B cell (primary cell): Measurements from ENCODE around the gene LMNTD2. TPM values are rescaled to one million over a fixed set of nuclear protein-coding genes. Genes with fewer than 3 reads are reported as not detected.

ENCODE experiments used
- ATAC-seq: fragments of 200-7000 bp; cut with Tn5 transposase; one replicate; pipeline ENCODE4 v1.10.0; 2021; ENCODE audit warnings: low read depth, mild to moderate bottlenecking, moderate number of reproducible peaks, moderate library complexity
- CTCF ChIA-PET: fragments of 350-600 bp; sonication (Branson Sonifier 250); formaldehyde crosslinking; loops from one replicate; lab custom pipeline; 2021; ENCODE audit warnings: antibody characterized with exemption, inconsistent platforms; lab: Charles Lee
- POLR2A ChIA-PET: fragments of 350-600 bp; sonication (Branson Sonifier 250); formaldehyde crosslinking; loops from one replicate; lab custom pipeline; 2021; ENCODE audit warnings: antibody characterized with exemption; lab: Charles Lee
- DNase-seq: peaks from one replicate; pipeline ENCODE4 v3.0.0; 2013
- H2AFZ ChIP-seq: 2 replicates; pipeline ENCODE4 v1.6.1; 2012; ENCODE audit warnings: mild to moderate bottlenecking, low read depth, low read length; ENCODE audit not compliant: insufficient read depth, poor library complexity, severe bottlenecking
- H3K27ac ChIP-seq, 2 donors: 1 replicate in 1 of 2; 2 replicates in 1 of 2; pipeline ENCODE4 v1.5.1; 2012 to 2013; ENCODE audit warnings: low read length in 2 of 2, mild to moderate bottlenecking in 2 of 2, moderate library complexity in 1 of 2
- H3K27me3 ChIP-seq, 4 experiments: fragments of 200-600 bp in 1 of 4; sonication (generic) in 1 of 4; replicated peaks in 1 of 4; 1 replicate in 2 of 4; 2 replicates in 2 of 4; pipeline versions ENCODE4 v1.6.1 to v1.7.0; 2013 to 2016; ENCODE audit warnings: low read length in 3 of 4, mild to moderate bottlenecking in 2 of 4, mixed read lengths in 1 of 4, moderate library complexity in 1 of 4; ENCODE audit not compliant: insufficient read depth in 4 of 4, control insufficient read depth in 3 of 4; ENCODE audit errors: control extremely low read depth in 1 of 4
- H3K36me3 ChIP-seq, 2 experiments: replicated peaks in 1 of 2; 1 replicate in 1 of 2; 2 replicates in 1 of 2; pipeline versions ENCODE4 v1.6.1 to v1.7.1; 2013; ENCODE audit warnings: low read length in 1 of 2; ENCODE audit not compliant: insufficient read depth in 2 of 2, control insufficient read depth in 1 of 2; ENCODE audit errors: control extremely low read depth in 1 of 2, extremely low read depth in 1 of 2
- H3K4me1 ChIP-seq, 2 donors: fragments of 200-600 bp in 1 of 2; sonication (generic) in 1 of 2; 1 replicate in 1 of 2; 2 replicates in 1 of 2; pipeline versions ENCODE4 v1.5.1 to v1.6.1; 2013 to 2017; ENCODE audit warnings: low read length in 2 of 2; ENCODE audit not compliant: control insufficient read depth in 2 of 2, insufficient read depth in 2 of 2
- H3K4me2 ChIP-seq: replicated peaks from 2 replicates; pipeline ENCODE3; 2012; ENCODE audit warnings: mild to moderate bottlenecking, low read depth, low read length; ENCODE audit not compliant: poor library complexity, severe bottlenecking
- H3K4me3 ChIP-seq, 5 experiments: fragments of 200-600 bp in 1 of 5; sonication (generic) in 1 of 5; 1 replicate in 3 of 5; 2 replicates in 2 of 5; pipeline versions ENCODE4 v1.5.1 to v1.7.0; 2011 to 2016; ENCODE audit warnings: low read length in 4 of 5, mild to moderate bottlenecking in 4 of 5, low read depth in 2 of 5, control low read depth in 1 of 5, moderate library complexity in 1 of 5; ENCODE audit not compliant: insufficient read depth in 1 of 5; ENCODE audit errors: control extremely low read depth in 1 of 5, extremely low read depth in 1 of 5
- H3K79me2 ChIP-seq: fragments of 200-600 bp; sonication (generic); one replicate; pipeline ENCODE4 v1.6.0; 2016; ENCODE audit warnings: low read length; ENCODE audit not compliant: control insufficient read depth, insufficient read depth
- H3K9ac ChIP-seq: fragments of 200-600 bp; sonication (generic); 2 replicates; pipeline ENCODE4 v1.6.1; 2017; ENCODE audit warnings: mild to moderate bottlenecking, low read length, moderate library complexity
- H3K9me3 ChIP-seq, 3 donors: one replicate each; pipeline versions ENCODE4 v1.6.1 to v1.7.1; 2013; ENCODE audit warnings: low read length in 2 of 3; ENCODE audit not compliant: control insufficient read depth in 2 of 3, insufficient read depth in 1 of 3; ENCODE audit errors: control extremely low read depth in 1 of 3
- H4K20me1 ChIP-seq: 2 replicates; pipeline ENCODE4 v1.6.0; 2012; ENCODE audit warnings: mild to moderate bottlenecking, low read length; ENCODE audit not compliant: insufficient read depth, control insufficient read depth, poor library complexity, severe bottlenecking
- H3K27ac Mint-ChIP-seq: one replicate; pipeline ENCODE4 v1.8.0; 2021; ENCODE audit warnings: mixed read lengths
- H3K27me3 Mint-ChIP-seq: one replicate; pipeline ENCODE4 v1.8.0; 2021; ENCODE audit warnings: mixed read lengths
- H3K4me1 Mint-ChIP-seq: one replicate; pipeline ENCODE4 v1.8.0; 2021; ENCODE audit warnings: mixed read lengths
- H3K4me3 Mint-ChIP-seq: one replicate; pipeline ENCODE4 v1.8.0; 2021; ENCODE audit warnings: mixed read lengths
- H3K9me3 Mint-ChIP-seq: one replicate; pipeline ENCODE4 v1.8.0; 2022; ENCODE audit warnings: mixed read lengths; ENCODE audit not compliant: insufficient read depth
- EZH2 ChIP-seq: IDR thresholded peaks from 2 replicates; pipeline ENCODE4 v1.6.1; 2012; ENCODE audit warnings: borderline replicate concordance, low read depth, mild to moderate bottlenecking, moderate library complexity, low read length; ENCODE audit not compliant: insufficient read depth, poor library complexity, severe bottlenecking
- WGBS: methylation state at CpG from one replicate; pipeline ENCODE4 v1.1.5; 2013; ENCODE audit warnings: missing lambda C conversion rate; ENCODE audit not compliant: insufficient coverage; 5-methylcytosine and 5-hydroxymethylcytosine counted together
- intact Hi-C: fragments of 100-400 bp; cut with micrococcal nuclease; formaldehyde crosslinking; loops from one replicate; pipeline ENCODE4 v1.10.0; 2022
- polyA plus RNA-seq: library from polyadenylated mRNA; depleted of rRNA; stranded (reverse); fragments of >200 nt; gene quantifications from 2 replicates; pipeline ENCODE4 v1.2.3, GENCODE V29; 2012
- total RNA-seq, 2 donors: library from RNA; stranded (reverse); fragments of 120-200 nt in 1 of 2; gene quantifications; 1 replicate in 1 of 2; 2 replicates in 1 of 2; pipeline versions ENCODE4 v1.2.3 to v1.2.4, GENCODE V29; 2013 to 2022
- TF ChIP-seq, protein P1 (sequence below): fragments of 200-600 bp; IDR thresholded peaks from one replicate; pipeline ENCODE4 v1.8.0; 2022; ENCODE audit warnings: antibody characterized with exemption, mild to moderate bottlenecking

Gene LMNTD2
- total and polyA plus RNA-seq, 2 donors (not counting 1 experiment from before 2014, with no cell fraction given): 21.4 to 29.6 TPM

DNA sequence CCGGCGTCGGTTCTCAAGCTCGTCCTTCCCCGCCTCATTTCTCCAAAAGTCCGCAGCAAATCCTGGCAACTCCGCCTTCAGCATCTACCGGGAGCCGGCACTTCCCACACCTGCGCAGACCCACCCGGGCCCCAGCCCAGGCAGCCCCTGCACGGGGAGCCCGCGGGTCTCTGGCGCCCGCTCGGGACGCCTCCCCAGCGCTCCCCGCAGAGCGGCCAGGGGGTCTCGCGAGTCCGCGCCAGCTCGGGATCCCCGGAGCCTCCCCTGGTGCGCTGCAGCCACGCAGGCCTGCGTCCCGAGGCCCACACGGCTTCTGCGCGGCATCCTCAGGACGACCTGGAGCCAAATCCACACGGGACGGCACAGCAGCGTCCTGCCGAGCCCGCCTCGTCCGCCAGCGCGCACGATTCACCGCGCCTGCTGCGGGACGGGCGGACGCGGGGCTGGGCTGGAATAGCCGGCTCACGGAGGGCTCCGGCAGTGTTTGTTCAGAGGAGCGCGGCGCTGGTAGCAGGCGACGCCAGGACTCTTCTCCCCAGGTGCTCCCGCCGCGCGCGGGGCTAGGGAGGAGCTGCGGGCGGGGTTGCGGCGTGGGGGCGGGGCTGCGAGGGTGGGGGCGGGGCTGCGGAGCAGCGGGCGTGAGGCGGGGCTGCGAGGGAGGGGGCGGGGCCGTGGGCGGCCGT, 14.9 kb upstream of the LMNTD2 start:
- WGBS: 2% methylated on average over 58 of the region's 81 CpGs
- Mint-ChIP-seq H3K27me3 (peaks cover 15% of the 10 kb centered on the region), H3K4me1 (peaks cover 41% of the 10 kb centered on the region), H3K4me3 (peak overlapping the region; percentile 88), H3K27ac (peak overlapping the region; percentile 88), H3K9me3 (no peaks in the 10 kb centered on the region)
- ChIA-PET POLR2A (interaction anchor here (0.6 to 1.9 kb wide), 13 partner anchors 9 to 307 kb away, joined by 3 to 26 read pairs (median 5); partner anchors contain the start of genes DEAF1, HRAS, IRF7 and LRRC56), CTCF (interaction anchor here (0.6 to 1.2 kb wide), 12 partner anchors 16 to 244 kb away, joined by 3 to 5 read pairs (median 3); partner anchors contain the start of genes HRAS and LRRC56)
- intact Hi-C loops: loop anchor here (1.0 to 10.0 kb wide), 2 partner anchors 15 to 809 kb away; partner anchors contain the start of genes BRSK2, LMNTD2 and RASSF7
- H3K9ac ChIP-seq: peak overlapping the region; percentile 68
- H3K79me2 ChIP-seq: peaks cover 38% of the 10 kb centered on the region
- H4K20me1 ChIP-seq: peaks cover 45% of the 10 kb centered on the region
- ATAC-seq (no peak), DNase-seq (peak; percentile 83)
- H3K4me3 ChIP-seq: peak overlapping the region in 4 of 5 experiments; percentile 45 to 69 (median 60)
- no peak overlapping the region for H3K27ac ChIP-seq
- H3K4me1 ChIP-seq: peaks cover 30 to 44% of the 10 kb centered on the region in 2 donors
- H3K36me3 ChIP-seq: peaks cover 1 to 3% of the 10 kb centered on the region in 2 experiments
- TF ChIP-seq EZH2: peak; percentile 84
- TF ChIP-seq, protein P1, sequence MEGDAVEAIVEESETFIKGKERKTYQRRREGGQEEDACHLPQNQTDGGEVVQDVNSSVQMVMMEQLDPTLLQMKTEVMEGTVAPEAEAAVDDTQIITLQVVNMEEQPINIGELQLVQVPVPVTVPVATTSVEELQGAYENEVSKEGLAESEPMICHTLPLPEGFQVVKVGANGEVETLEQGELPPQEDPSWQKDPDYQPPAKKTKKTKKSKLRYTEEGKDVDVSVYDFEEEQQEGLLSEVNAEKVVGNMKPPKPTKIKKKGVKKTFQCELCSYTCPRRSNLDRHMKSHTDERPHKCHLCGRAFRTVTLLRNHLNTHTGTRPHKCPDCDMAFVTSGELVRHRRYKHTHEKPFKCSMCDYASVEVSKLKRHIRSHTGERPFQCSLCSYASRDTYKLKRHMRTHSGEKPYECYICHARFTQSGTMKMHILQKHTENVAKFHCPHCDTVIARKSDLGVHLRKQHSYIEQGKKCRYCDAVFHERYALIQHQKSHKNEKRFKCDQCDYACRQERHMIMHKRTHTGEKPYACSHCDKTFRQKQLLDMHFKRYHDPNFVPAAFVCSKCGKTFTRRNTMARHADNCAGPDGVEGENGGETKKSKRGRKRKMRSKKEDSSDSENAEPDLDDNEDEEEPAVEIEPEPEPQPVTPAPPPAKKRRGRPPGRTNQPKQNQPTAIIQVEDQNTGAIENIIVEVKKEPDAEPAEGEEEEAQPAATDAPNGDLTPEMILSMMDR: no peak
- peaks cover 0 to 18% (median 9%) of the 10 kb centered on the region in 4 experiments for H3K27me3 ChIP-seq
- H2AFZ ChIP-seq: peak overlapping the region; percentile 91
- H3K4me2 ChIP-seq: peak overlapping the region; percentile 98
- peaks cover 0 to 3% (median 0%) of the 10 kb centered on the region in 3 donors for H3K9me3 ChIP-seq
